HL-60/S4 treated with retinoic acid at 250 ng/mL for 4 days and 3 days (cell line): ENCODE results near the gene SNX9.

Source experiments
- in situ Hi-C: fragments of 300-500 bp; cut with MboI; formaldehyde crosslinking; loops from 2 replicates; pipeline ENCODE4 v1.7.0; 2022; ENCODE audit warnings: low sequenced_read_pairs

The SNX9 gene

GRCh38 chr6:157800420-157801237 is 22.4 kb upstream of the SNX9 start:
- in situ Hi-C loops = no loop called here

- in situ Hi-C loops = no loop called here
Measured at GRCh38 chr6:157804448-157805327, 18.4 kb upstream of the SNX9 start.

GRCh38 chr6:157806131-157806855 is 16.8 kb upstream of the SNX9 start:
- in situ Hi-C loops = no loop called here

GRCh38 chr6:157806856-157807215 is 16.2 kb upstream of the SNX9 start:
- in situ Hi-C loops = no loop called here

- in situ Hi-C loops = no loop called here
Measured at GRCh38 chr6:157808405-157808950, 14.6 kb upstream of the SNX9 start.

GRCh38 chr6:157809613-157810012 is 13.4 kb upstream of the SNX9 start:
- in situ Hi-C loops = no loop called here

- in situ Hi-C loops = no loop called here
Measured at GRCh38 chr6:157811137-157811475, 11.9 kb upstream of the SNX9 start.

- in situ Hi-C loops = no loop called here
Measured at GRCh38 chr6:157811476-157812173, 11.4 kb upstream of the SNX9 start.

GRCh38 chr6:157812425-157813171 is 10.4 kb upstream of the SNX9 start:
- in situ Hi-C loops = no loop called here

GRCh38 chr6:157813191-157813590 is 9.9 kb upstream of the SNX9 start:
- in situ Hi-C loops = no loop called here

GRCh38 chr6:157813750-157814455 is 9.1 kb upstream of the SNX9 start:
- in situ Hi-C loops = no loop called here

- in situ Hi-C loops = no loop called here
Measured at GRCh38 chr6:157814883-157815282, 8.2 kb upstream of the SNX9 start.

GRCh38 chr6:157821342-157822033 is 1.6 kb upstream of the SNX9 start:
- in situ Hi-C loops = no loop called here

- in situ Hi-C loops = no loop called here
Measured at GRCh38 chr6:157822245-157823000, 623 bp upstream of the SNX9 start.

GRCh38 chr6:157823528-157824370 is 703 bp downstream of the SNX9 start:
- in situ Hi-C loops = no loop called here

GRCh38 chr6:157825243-157825904 is 2.3 kb downstream of the SNX9 start:
- in situ Hi-C loops = no loop called here
